Body of pancreas (tissue), 4 donors: Measurements from ENCODE around the gene EIF2S3B. TPM values are rescaled to one million over a fixed set of nuclear protein-coding genes. Genes with fewer than 3 reads are reported as not detected.

ENCODE experiments used
- ATAC-seq: fragments of 150-250 bp; one replicate; pipeline ENCODE4 v1.9.1; 2016
- DNase-seq, 4 donors: peaks; one replicate each; pipeline ENCODE4 v3.0.0-alpha.2; 2019
- H3K27ac ChIP-seq, 4 donors: fragments of 200-600 bp; sonication (generic); 1 replicate in 3 of 4; 2 replicates in 1 of 4; pipeline versions ENCODE4 v1.5.1 to v1.6.1; 2016 to 2019; ENCODE audit warnings: mild to moderate bottlenecking in 1 of 4, mixed read lengths in 1 of 4, moderate library complexity in 1 of 4
- H3K27me3 ChIP-seq, 2 donors: fragments of 200-600 bp; sonication (generic); one replicate each; pipeline ENCODE4 v1.6.0; 2016; ENCODE audit warnings: mild to moderate bottlenecking in 1 of 2
- H3K36me3 ChIP-seq, 2 donors: fragments of 200-600 bp; sonication (generic); replicated peaks in 1 of 2; 2 replicates each; pipeline ENCODE4 v1.5.1; 2016; ENCODE audit warnings: low read depth in 2 of 2; ENCODE audit not compliant: insufficient read depth in 1 of 2
- H3K4me1 ChIP-seq: fragments of 200-600 bp; sonication (generic); one replicate; pipeline ENCODE4 v1.6.0; 2016
- H3K4me3 ChIP-seq, 2 donors: fragments of 200-600 bp; sonication (generic); 1 replicate in 1 of 2; 2 replicates in 1 of 2; pipeline ENCODE4 v1.5.1; 2016 to 2019
- H3K9me3 ChIP-seq, 3 donors: fragments of 200-600 bp; sonication (generic); 1 replicate in 2 of 3; 2 replicates in 1 of 3; pipeline ENCODE4 v1.5.1; 2016
- POLR2A ChIP-seq, 3 donors: fragments of 450-650 bp; IDR thresholded peaks; one replicate each; pipeline ENCODE4 v1.6.1; 2016; ENCODE audit warnings: antibody characterized with exemption in 3 of 3, mild to moderate bottlenecking in 2 of 3
- WGBS, 2 donors: methylation state at CpG; one replicate each; pipeline ENCODE4 v1.1.5; 2017; 5-methylcytosine and 5-hydroxymethylcytosine counted together
- intact Hi-C: fragments of 100-400 bp; cut with DNase I; formaldehyde crosslinking; loops from one replicate; pipeline ENCODE4 v1.15.1; 2023
- total RNA-seq, 2 donors: library from RNA; depleted of rRNA; stranded (reverse); fragments of >200 nt; gene quantifications; one replicate each; pipeline ENCODE4 v1.1.0, GENCODE V29; 2016
- TF ChIP-seq, protein P1 (sequence below), 7 experiments: fragments of 450-650 bp in 4 of 7; fragments of 200-600 bp in 3 of 7; sonication (generic) in 3 of 7; IDR thresholded peaks; one replicate each; pipeline ENCODE4 v1.5.1; 2016 to 2019; ENCODE audit warnings: antibody characterized with exemption in 7 of 7

Gene EIF2S3B
- total RNA-seq, 2 donors from 2014 or later, result 0.26 TPM; not detected in 1

DNA sequence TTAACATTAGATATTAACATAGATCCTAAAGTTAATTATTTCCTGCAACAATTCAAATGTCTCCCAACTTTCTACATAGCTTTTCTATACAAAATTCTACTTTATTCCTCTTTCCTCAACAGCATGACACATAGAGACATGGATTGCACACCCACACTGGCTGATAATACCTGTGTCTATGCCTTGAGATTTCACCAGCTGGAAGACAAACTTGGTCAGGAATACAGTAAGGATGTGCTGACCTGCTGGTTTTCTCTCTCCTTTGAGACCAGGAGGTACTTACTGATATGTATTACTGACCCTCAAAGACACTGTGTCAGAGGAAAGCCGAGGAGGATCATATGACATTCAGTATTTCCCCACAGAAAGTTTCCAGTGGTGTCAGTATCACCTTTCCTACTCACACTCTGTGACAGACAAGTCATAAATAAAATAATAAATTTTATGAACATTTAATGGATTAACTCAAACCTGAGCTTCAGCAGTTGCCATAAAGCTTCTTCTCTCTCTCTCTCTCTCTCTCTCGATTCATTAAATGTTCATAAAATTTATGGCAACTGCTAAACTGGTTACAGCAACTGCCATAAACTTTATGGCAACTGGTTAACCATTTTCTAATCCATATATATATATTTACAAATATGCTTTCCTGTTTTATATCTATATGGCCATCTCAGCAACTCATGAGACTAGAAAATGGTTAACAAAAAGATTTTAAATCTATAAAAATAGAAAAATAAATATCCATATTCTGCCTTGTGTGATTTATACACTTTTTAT lies 22.7 kb downstream of the EIF2S3B start:
- Histone ChIP-seq H3K4me3 (no peak overlapping the region), H3K27ac (no peak overlapping the region), H3K4me1 (no peaks in the 10 kb centered on the region), H3K27me3 (no peaks in the 10 kb centered on the region), H3K36me3 (no peaks in the 10 kb centered on the region), H3K9me3 (no peaks in the 10 kb centered on the region)
- intact Hi-C loops, result no loop called here
- DNase-seq (no peak), ATAC-seq (no peak)
- 49 to 58% methylated on average over 2 of the region's 2 CpGs for WGBS, 2 donors
- no peak for TF ChIP-seq POLR2A (IDR thresholded peaks at IDR 0.05)
- TF ChIP-seq, protein P1, sequence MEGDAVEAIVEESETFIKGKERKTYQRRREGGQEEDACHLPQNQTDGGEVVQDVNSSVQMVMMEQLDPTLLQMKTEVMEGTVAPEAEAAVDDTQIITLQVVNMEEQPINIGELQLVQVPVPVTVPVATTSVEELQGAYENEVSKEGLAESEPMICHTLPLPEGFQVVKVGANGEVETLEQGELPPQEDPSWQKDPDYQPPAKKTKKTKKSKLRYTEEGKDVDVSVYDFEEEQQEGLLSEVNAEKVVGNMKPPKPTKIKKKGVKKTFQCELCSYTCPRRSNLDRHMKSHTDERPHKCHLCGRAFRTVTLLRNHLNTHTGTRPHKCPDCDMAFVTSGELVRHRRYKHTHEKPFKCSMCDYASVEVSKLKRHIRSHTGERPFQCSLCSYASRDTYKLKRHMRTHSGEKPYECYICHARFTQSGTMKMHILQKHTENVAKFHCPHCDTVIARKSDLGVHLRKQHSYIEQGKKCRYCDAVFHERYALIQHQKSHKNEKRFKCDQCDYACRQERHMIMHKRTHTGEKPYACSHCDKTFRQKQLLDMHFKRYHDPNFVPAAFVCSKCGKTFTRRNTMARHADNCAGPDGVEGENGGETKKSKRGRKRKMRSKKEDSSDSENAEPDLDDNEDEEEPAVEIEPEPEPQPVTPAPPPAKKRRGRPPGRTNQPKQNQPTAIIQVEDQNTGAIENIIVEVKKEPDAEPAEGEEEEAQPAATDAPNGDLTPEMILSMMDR (IDR thresholded peaks at IDR 0.05), result no peak

DNA sequence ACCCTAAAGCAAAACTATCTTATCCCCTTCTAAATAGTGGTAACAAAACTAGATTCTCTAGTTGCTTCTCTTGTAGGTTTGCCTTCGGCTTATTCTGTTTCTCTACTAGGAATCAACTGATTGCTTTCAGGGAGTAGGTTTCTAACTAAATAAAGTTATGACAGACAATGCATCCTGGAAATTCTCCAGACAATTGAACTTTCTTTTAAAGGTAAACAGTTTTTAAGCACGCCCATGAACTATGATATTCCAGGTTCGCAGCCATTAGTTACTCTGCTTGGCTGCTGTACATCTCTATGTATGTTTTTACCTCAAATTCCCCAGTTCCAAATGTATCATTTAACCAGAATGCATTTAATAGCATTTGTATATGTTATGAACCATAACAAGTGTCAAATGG lies 23.9 kb downstream of the EIF2S3B start:
- Histone ChIP-seq H3K27me3 (no peaks in the 10 kb centered on the region), H3K9me3 (no peaks in the 10 kb centered on the region), H3K27ac (no peak overlapping the region), H3K4me1 (no peaks in the 10 kb centered on the region), H3K4me3 (no peak overlapping the region), H3K36me3 (no peaks in the 10 kb centered on the region)
- intact Hi-C loops, result no loop called here
- ATAC-seq (no peak), DNase-seq (no peak)
- TF ChIP-seq, protein P1 (IDR thresholded peaks at IDR 0.05), result no peak
- no peak for TF ChIP-seq POLR2A (IDR thresholded peaks at IDR 0.05)
- 73 to 80% methylated on average over 3 of the region's 3 CpGs for WGBS, 2 donors

DNA sequence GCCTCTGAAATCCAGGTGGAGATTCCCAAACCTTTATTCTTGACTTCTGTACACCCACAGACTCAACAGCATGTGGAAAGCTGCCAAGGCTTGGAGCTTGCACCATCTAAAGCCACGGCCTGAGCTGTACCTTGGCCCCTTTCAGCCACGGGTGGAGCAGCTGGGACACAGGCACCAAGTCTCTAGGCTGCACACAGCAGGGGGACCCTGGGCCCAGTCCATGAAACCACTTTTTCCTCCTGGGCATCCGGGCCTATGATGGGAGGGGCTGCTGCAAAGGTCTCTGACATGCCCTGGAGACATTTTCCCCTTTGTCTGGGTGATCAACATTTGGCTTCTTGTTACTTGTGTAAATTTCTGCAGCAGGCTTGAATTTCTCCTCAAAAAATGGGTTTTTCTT lies 32.0 kb downstream of the EIF2S3B start:
- 54 to 63% methylated on average over 1 to 3 of the region's 3 CpGs for WGBS, 2 donors
- intact Hi-C loops, result no loop called here
- no peak for TF ChIP-seq POLR2A (IDR thresholded peaks at IDR 0.05)
- TF ChIP-seq, protein P1 (IDR thresholded peaks at IDR 0.05), result no peak
- DNase-seq (no peak), ATAC-seq (no peak)
- H3K27me3 ChIP-seq, result no peaks in the 10 kb centered on the region
- H3K4me3 ChIP-seq, result no peak overlapping the region
- H3K9me3 ChIP-seq, result no peaks in the 10 kb centered on the region
- no peak overlapping the region for H3K27ac ChIP-seq
- H3K4me1 ChIP-seq, result no peaks in the 10 kb centered on the region
- H3K36me3 ChIP-seq, result no peaks in the 10 kb centered on the region

DNA sequence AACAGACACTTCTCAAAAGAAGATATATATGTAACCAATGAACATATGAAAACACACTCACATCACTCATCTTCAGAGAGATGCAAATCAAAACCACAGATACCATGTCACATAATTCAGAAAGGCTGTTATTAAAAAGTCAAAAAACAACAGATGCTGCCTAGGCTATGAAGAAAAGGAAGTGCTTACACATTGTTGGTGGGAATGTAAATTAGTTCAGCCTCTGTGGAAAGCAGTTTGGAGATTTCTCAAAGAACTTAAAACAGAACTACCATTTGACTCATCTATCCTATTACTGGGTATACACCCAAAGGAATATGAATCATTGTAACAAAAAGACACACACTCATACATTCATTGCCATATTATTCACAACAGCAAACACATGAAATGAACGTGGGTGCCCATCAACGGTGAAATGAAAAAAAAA lies 35.1 kb downstream of the EIF2S3B start:
- DNase-seq, result no peak
- 61 to 65% methylated on average over 2 of the region's 2 CpGs for WGBS, 2 donors
- intact Hi-C loops, result no loop called here
- TF ChIP-seq, protein P1 (IDR thresholded peaks at IDR 0.05), result no peak
- TF ChIP-seq POLR2A (IDR thresholded peaks at IDR 0.05), result no peak
- Histone ChIP-seq H3K36me3 (no peaks in the 10 kb centered on the region), H3K27me3 (no peaks in the 10 kb centered on the region), H3K4me3 (no peak overlapping the region), H3K27ac (no peak overlapping the region), H3K9me3 (no peaks in the 10 kb centered on the region), H3K4me1 (no peaks in the 10 kb centered on the region)
- ATAC-seq, result no peak

DNA sequence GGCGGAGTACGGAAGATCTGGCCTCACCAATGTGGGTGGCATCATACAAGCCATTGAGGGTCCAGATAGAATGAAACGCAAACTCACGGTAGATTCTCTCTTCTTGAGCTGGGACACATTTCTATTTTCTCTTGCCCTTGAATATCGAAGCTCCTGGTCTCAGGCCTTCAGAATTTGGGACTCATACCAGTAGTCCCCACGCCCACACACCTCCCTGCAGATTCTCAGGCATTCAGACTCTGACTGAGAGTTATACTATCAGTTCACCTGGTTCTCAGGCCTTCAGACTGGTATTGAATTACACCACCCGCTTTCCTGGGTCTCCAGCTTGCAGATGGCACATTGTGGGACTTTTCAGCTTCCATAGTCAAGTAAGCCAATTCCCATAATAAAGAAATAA lies 37.8 kb downstream of the EIF2S3B start:
- H3K36me3 ChIP-seq, result no peaks in the 10 kb centered on the region
- no peaks in the 10 kb centered on the region for H3K4me1 ChIP-seq
- ATAC-seq (no peak), DNase-seq (no peak)
- no peak overlapping the region for H3K4me3 ChIP-seq
- H3K27me3 ChIP-seq, result no peaks in the 10 kb centered on the region
- no peak overlapping the region for H3K27ac ChIP-seq
- intact Hi-C loops, result no loop called here
- TF ChIP-seq, protein P1 (IDR thresholded peaks at IDR 0.05), result no peak
- no peak for TF ChIP-seq POLR2A (IDR thresholded peaks at IDR 0.05)
- H3K9me3 ChIP-seq, result no peaks in the 10 kb centered on the region
- 69 to 76% methylated on average over 7 of the region's 7 CpGs for WGBS, 2 donors
